ENCODE data around the gene CYP2J2.

GRCh38 chr1:59898927-59899326 is 27.6 kb downstream of the CYP2J2 start:
- TF ChIP-seq CTCF (IDR thresholded peaks at IDR 0.05): no peak
- no peak for TF ChIP-seq EZH2 (IDR thresholded peaks at IDR 0.05; ENCODE audit: borderline replicate concordance, insufficient read depth, low read depth, low read length, poor library complexity, severe bottlenecking)
